Middle frontal gyrus (tissue), 1 donor: ENCODE measurements around the gene IL17D.
"Not testable (repeated sequence)": the region's sequence is repeated elsewhere in the genome, so short reads cannot be mapped to it uniquely, and the experiment has no call there.

Experiments
- DNase-seq: peaks from one replicate; pipeline ENCODE4 v3.0.0-alpha.2; 2015; ENCODE audit warnings: low spot score; ENCODE audit errors: extremely low spot score

The IL17D gene

DNA sequence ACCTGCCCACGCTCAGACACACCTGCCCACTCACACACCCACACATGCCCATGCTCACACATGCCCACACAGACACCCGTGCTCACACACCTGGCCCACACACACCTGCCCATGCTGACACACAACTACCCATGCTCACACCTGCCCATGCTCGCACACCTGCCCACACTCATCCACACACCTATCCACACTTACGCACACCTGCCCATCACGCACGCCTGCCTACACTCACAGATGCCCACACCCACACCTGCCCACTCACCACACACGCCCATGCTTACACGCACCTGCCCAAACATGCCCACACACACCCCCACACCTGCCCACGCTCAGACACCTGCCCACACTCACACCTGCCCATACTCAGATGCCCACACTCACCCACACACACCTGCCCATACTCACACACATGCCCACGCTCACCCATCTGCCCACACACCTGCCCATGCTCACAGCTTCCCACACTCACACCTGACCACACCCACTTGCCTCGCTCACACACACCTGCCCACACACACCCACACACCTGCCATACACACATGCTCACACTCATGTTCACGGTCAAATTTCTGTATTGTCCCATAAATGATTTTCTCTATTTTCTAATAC, 15.6 kb downstream of the IL17D start:
- no peak for DNase-seq

DNA sequence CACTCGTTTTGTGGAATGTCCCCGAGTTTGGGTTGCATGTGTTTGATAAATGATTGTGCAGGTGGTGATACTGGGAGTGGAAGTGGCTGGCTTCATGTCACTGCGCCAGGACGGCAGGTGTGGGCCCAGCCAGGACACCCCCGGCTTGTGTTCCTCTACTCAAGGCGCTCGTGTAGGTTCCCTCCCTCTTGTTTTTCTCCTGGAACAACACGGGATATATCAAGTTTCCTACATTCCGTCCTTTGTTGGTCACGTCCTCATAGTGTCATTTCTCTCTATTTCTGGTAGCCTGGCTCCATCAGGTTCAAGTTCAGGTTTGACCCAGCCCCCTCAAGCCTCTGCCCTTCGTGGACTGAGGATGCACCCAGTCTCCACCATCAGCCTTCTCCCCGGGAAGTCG, 16.3 kb downstream of the IL17D start:
- DNase-seq: no peak

DNA sequence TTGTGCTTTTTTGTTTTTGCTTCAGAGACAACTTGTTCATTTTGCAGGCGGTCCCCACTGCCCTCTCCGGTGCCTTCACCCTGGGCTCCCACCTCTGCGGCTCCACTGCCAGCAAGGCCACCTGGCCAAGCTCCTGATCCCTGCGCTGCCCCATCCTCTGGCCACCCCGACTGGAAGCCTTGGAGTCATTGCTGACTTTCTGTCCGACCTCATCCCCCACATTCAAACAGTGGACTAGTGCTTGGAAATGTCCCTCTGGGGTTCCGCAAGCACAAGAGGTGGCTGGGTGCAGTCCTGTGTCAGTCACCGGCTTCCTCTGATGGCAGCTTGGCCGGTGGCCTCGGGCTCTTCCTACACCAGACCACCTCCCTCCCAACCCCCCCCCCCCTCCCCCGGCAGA, 17.0 kb downstream of the IL17D start:
- DNase-seq: no peak

DNA sequence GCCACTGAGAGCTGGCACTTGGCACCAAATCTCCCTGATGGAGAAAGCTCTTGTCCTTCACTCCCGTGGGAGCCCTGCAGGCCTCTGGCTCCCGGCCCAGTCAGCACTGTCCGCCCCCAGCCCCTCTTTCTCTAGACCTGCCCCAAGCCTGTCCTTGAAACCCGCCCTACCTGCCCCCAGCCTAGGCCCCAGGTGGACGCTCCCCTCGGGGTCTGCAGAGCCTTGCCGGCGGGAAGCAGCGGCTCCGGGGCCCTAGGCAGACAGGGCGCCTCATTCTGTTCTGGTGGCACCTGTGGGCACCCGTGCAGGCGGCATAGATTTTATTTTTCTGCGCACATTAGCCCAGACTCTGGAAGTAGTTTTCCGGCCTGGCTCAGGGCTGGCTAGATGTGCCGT, 17.6 kb downstream of the IL17D start:
- DNase-seq: no peak

DNA sequence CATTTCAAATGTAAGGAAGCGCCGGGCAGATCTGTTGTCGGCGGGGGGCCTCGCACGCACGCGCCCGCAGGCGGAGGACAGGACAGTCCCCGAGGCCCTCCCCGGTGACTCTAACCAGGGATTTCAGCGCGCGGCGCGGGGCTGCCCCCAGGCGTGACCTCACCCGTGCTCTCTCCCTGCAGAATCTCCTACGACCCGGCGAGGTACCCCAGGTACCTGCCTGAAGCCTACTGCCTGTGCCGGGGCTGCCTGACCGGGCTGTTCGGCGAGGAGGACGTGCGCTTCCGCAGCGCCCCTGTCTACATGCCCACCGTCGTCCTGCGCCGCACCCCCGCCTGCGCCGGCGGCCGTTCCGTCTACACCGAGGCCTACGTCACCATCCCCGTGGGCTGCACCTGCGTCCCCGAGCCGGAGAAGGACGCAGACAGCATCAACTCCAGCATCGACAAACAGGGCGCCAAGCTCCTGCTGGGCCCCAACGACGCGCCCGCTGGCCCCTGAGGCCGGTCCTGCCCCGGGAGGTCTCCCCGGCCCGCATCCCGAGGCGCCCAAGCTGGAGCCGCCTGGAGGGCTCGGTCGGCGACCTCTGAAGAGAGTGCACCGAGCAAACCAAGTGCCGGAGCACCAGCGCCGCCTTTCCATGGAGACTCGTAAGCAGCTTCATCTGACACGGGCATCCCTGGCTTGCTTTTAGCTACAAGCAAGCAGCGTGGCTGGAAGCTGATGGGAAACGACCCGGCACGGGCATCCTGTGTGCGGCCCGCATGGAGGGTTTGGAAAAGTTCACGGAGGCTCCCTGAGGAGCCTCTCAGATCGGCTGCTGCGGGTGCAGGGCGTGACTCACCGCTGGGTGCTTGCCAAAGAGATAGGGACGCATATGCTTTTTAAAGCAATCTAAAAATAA, 18.2 kb downstream of the IL17D start:
- DNase-seq: no peak

DNA sequence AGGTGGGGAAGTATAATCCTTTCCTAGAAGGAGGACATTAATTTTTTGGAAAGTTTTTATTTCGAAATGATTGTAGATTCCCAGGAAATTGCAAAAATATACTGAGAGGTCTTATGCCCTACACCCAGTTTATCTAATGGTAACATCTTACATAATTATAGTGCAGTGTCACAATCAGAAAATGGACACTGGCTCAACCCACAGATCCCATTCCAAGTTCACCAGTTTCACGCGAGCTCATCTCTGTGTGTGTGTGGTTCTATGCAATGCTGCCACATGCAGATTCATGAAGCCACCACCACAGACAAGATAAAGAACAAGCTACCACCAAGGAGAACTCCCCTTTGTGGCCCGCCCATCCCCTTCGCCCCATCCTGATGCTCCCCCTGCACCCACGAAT, 24.4 kb downstream of the IL17D start:
- DNase-seq: no peak

DNA sequence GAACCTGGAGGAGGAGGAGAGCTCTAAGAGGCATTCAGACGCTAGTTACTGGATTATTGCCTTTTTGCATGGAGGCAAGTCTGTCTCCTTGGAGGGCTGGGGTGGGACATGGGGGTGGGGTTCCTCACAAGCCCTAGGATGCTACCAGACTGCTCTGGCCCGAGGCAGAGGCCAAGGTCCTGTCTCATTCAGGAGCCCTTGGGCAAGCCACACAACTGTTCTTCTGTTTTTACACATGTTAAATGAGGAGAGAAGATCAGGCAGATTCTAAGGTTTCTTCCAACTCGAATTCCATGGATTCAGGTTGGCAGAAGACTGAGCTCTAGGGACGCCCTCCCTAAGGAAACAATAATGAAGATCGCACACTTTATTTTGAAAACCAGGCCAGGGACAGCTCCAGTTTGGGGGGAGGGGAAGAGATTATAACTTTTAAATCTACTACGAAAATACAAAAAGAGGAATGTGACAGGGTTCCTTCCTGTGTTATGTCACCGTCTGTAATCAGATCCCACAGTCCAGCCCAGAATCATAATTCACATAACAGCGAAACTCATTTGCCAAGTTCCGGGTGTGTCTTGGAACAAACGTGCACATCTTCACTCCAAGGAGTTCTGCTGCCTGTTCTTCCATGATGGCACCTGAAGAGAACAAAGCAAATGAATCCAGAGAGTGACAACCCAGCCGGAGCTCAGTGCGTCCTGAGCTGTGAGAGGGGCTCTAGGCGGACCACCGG, 25.2 kb downstream of the IL17D start:
- DNase-seq: no peak

DNA sequence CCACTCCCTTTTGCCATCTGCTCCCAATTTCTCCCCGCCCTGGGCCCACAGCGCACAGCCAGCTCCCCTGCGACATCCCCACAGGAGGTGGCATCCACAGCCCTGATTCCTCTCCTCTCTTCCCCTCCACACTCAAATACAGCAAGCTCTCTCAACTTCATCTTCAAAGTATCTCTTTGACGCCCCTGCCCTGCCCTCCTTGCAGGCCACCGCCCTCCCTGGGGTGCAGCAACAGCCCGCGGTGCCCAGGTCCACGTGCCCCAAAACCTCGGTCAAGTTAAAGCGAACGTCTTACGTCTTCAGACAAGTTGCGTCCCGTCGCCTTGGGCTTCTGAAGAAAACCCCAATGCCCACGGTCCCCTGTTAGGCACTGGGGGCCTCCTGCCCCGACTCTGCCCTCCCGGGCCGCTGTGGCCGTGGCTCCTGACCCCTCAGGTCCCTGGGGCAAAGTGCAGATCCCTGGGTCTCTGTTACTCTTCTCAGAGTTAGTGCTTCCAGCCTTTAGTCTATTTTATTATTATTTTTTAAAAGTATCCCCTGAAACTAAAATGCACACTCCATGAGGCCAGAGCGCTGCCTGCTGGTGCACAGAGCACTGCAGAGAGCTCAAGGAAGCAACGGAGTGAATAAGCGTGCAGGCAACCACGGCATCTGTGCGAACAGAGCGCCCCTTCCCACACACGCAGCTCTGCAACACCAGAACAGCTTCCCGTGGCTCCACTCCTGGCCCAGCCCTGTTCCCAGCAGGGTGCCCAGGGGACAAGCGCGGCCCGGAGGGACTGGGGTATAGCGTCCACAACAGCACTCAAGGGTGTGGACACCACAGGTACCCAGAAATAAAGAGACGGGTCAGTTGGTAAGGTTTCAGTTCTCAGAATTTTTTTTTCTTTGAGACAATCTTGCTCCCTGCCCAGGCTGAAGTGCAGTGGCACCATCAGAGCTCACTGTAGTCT, 26.4 kb downstream of the IL17D start:
- DNase-seq: no peak

DNA sequence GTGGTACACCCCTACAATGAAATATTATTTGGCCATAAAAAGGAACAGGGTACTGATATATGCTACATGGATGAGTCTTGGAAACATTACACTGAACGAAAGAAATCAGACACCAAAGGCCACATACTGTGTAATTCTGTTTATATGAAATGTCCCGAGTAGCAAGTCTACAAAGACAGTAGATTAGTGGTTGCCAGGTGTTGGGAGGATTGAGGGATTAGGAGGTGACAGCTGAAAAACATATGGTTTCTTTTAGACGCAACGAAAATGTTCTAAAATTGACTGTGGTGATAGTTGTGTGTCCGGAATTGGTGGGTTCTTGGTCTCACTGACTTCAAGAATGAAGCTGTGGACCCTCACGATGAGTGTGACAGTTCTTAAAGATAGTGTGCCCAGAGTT, 35.1 kb downstream of the IL17D start:
- DNase-seq: no peak

DNA sequence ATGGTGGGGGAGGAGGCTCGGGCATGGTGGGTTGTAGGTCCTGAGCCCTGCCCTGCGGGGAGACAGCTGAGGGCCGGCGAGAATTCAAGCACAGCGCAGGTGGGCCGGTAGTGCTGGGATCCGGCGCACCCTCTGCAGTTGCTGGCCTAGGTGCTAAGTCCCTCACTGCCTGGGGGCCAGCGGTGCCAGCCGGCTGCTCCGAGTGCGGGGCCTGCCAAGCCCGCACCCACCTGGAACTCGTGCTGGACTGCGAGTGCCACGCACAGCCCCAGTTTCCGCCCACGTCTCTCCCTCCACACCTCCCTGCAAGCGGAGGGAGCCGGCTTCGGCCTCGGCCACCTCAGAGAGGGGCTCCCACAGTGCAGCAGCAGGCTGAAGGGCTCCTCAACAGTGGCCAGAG, 36.5 kb downstream of the IL17D start:
- no peak for DNase-seq

DNA sequence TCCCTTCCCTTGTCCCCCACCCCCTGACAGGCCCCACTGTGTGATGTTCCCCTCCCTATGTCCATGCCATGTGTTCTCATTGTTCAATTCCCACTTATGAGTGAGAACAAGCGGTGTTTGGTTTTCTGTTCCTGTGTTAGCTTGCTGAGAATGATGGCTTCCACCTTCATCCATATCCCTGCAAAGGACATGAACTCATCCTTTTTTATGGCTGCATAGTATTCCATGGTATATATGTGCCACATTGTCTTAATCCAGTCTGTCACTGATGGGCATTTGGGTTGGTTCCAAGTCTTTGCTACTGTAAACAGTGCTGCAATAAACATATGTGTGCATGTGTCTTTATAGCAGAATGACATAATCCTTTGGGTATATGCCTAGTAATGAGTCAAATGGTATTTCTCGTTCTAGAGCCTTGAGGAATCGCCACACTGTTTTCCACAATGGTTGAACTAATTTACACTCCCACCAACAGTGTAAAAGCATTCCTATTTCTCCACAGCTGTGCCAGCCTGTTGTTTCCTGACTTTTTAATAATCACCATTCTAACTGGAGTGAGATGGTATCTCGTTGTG, 40.4 kb downstream of the IL17D start:
- not testable (repeated sequence) for DNase-seq

DNA sequence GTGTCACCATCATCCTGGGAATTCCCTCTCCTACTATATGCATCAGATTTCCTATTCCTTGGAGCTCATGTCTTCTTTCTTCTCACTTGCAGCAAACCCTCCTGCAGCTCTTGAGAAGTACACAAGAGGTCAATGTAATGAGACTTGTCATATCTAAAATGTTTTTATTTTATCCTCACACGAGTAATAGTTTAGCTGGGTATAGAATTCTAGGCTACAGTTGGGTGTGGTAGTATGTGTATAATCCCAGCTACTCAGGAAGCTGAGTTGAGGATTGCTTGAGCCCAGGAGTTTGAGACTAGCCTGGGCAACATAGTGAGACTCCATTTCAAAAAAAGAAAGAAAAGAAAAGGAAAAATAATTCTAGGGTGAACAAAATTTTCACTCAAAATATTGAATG, 45.9 kb downstream of the IL17D start:
- no peak for DNase-seq

DNA sequence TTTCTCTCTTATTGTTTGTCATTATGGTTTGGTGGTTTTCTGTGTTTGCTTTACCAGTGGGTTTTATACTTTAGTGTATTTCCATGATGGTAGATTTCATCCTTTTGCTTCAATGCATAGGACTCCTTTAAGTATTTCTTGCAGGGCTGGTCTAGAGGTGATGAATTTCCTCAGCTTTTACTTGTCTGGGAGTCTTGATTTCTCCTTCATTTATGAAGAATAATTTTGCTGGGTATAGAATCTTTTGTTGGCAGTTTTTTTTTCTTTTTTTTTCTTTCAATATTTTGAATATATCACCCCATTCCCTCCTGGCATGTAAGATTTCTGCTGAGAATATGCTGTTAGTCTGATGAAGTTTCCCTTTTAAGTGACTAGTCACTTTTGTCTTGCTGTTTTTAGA, 50.5 kb downstream of the IL17D start:
- DNase-seq: no peak

DNA sequence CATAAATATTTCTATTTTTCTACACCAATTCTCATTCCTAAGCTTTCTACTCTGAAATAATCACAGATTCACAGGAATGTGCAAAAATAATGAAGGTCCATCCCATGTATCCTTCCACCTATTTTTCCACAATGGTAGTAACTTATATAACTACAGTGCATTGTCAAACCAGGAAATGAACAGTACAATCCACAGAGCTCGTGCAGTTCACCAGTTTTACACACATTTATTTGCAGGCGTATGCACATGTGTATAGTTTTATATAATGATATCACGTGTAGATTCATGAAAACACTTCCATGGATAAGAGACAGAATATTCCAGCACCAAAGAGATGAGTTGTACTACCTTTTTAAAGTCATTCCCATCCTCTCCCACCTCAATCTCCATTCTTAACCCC, 57.4 kb downstream of the IL17D start:
- no peak for DNase-seq

DNA sequence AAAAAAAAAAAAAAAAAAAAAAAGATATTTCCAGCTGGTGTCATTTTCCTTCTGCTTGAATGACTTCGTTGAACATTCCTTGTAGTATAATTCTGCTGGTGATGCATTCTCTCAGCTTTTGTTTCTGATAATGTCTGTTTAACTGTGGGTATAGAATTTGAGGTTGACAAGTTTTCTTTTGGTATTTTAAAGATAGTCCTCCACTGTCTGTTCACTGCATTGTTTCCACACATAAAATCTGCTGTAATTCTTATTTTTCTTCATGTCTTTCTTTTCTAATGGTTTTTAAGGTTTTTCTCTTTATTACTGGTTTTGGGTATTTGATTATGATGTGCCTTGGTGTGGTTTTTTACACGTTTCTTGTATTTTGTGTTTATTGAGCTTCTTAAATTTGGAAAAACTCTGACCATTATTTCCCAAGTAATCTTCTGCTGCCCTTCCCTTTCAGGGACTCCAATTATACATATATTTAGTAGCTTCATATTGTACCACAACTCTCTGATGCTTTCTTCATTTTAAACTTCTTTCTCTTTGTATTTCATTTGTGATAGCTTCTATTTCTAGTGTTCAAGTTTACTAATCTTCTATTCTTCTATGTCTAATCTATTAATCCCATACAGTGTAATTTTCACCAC, 63.9 kb downstream of the IL17D start:
- no peak for DNase-seq

DNA sequence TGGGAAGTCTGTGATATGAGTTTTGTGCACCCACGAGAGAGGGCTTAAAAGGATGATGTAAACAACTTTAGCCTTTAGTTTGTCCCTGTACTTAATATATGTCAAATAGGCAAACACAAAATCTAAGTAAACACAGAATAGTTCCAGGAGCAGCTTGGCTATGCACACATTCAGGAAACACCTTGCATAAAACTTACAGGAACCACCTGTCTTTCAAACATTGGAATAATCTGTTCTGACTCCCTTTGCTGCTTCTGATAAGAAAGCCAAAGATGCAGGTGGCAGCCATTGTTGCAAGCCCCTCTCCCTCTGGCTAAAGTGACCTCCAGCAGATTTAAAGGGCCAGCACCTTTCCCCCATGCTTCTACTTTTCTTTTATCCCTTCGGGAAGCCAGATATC, 65.6 kb downstream of the IL17D start:
- no peak for DNase-seq

DNA sequence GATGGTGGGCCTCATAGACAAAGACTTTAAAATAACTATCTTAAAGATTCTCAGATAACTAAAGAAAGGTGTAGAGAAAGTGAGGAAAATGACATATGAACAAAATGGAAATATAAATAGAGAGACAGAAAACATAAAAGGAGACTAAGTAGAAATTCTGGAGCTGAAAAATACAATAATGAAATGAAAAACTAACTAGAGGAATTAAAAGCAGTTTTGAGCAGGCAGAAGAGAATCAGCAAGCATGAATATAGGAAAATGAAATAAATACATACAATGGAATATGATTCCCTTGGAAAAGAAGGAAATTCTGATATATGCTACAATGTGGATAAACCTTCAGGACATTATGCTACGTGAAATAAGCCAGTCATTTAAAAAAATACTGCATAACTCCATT, 66.3 kb downstream of the IL17D start:
- DNase-seq: no peak
